Fibroblast of peridontal ligament (primary cell): ENCODE results near the gene KCND2.

Experiments
- DNase-seq: peaks from one replicate; pipeline ENCODE4 v3.0.0-alpha.2; 2010; ENCODE audit errors: extremely low read depth

Gene KCND2

GRCh38 chr7:120412139-120413050, 139.4 kb downstream of the KCND2 start:
- DNase-seq: no peak

GRCh38 chr7:120413164-120413563, 140.2 kb downstream of the KCND2 start:
- DNase-seq: no peak

- no peak for DNase-seq
Observed at GRCh38 chr7:120417244-120417979, 144.4 kb downstream of the KCND2 start.

GRCh38 chr7:120421151-120421651, 148.2 kb downstream of the KCND2 start:
- no peak for DNase-seq

- DNase-seq: no peak
Observed at GRCh38 chr7:120431016-120431415, 158.0 kb downstream of the KCND2 start.

- DNase-seq: no peak
Observed at GRCh38 chr7:120436487-120437060, 163.6 kb downstream of the KCND2 start.

GRCh38 chr7:120441850-120442249, 168.9 kb downstream of the KCND2 start:
- DNase-seq: no peak

- no peak for DNase-seq
Observed at GRCh38 chr7:120442838-120443237, 169.9 kb downstream of the KCND2 start.

- DNase-seq: no peak
Observed at GRCh38 chr7:120444650-120445049, 171.7 kb downstream of the KCND2 start.

GRCh38 chr7:120445276-120445675, 172.3 kb downstream of the KCND2 start:
- no peak for DNase-seq

GRCh38 chr7:120452665-120453064, 179.7 kb downstream of the KCND2 start:
- DNase-seq: no peak

GRCh38 chr7:120456699-120457098, 183.7 kb downstream of the KCND2 start:
- DNase-seq: no peak

GRCh38 chr7:120460949-120461348, 188.0 kb downstream of the KCND2 start:
- DNase-seq: no peak

GRCh38 chr7:120462991-120463390, 190.0 kb downstream of the KCND2 start:
- no peak for DNase-seq

GRCh38 chr7:120464104-120464503, 191.1 kb downstream of the KCND2 start:
- DNase-seq: no peak

- no peak for DNase-seq
Observed at GRCh38 chr7:120467676-120468075, 194.7 kb downstream of the KCND2 start.

GRCh38 chr7:120468611-120469010, 195.6 kb downstream of the KCND2 start:
- DNase-seq: no peak

GRCh38 chr7:120472892-120473291, 199.9 kb downstream of the KCND2 start:
- no peak for DNase-seq

GRCh38 chr7:120473352-120473751, 200.4 kb downstream of the KCND2 start:
- no peak for DNase-seq

- no peak for DNase-seq
Observed at GRCh38 chr7:120475994-120476393, 203.0 kb downstream of the KCND2 start.

- no peak for DNase-seq
Observed at GRCh38 chr7:120480472-120480871, 207.5 kb downstream of the KCND2 start.

- no peak for DNase-seq
Observed at GRCh38 chr7:120480930-120481329, 208.0 kb downstream of the KCND2 start.
